B cell (primary cell): Measurements from ENCODE around the gene HEBP2. TPM values are rescaled to one million over a fixed set of nuclear protein-coding genes. Genes with fewer than 3 reads are reported as not detected.
A peak's percentile ranks its signal among the peaks of the same experiment; 100 is the strongest.

ENCODE experiments used
- ATAC-seq: fragments of 200-7000 bp; cut with Tn5 transposase; one replicate; pipeline ENCODE4 v1.10.0; 2021; ENCODE audit warnings: low read depth, mild to moderate bottlenecking, moderate number of reproducible peaks, moderate library complexity
- CTCF ChIA-PET: fragments of 350-600 bp; sonication (Branson Sonifier 250); formaldehyde crosslinking; loops from one replicate; lab custom pipeline; 2021; ENCODE audit warnings: antibody characterized with exemption, inconsistent platforms; lab: Charles Lee
- POLR2A ChIA-PET: fragments of 350-600 bp; sonication (Branson Sonifier 250); formaldehyde crosslinking; loops from one replicate; lab custom pipeline; 2021; ENCODE audit warnings: antibody characterized with exemption; lab: Charles Lee
- DNase-seq: peaks from one replicate; pipeline ENCODE4 v3.0.0; 2013
- H2AFZ ChIP-seq: 2 replicates; pipeline ENCODE4 v1.6.1; 2012; ENCODE audit warnings: mild to moderate bottlenecking, low read depth, low read length; ENCODE audit not compliant: insufficient read depth, poor library complexity, severe bottlenecking
- H3K27ac ChIP-seq, 2 donors: 1 replicate in 1 of 2; 2 replicates in 1 of 2; pipeline ENCODE4 v1.5.1; 2012 to 2013; ENCODE audit warnings: low read length in 2 of 2, mild to moderate bottlenecking in 2 of 2, moderate library complexity in 1 of 2
- H3K27me3 ChIP-seq, 4 experiments: fragments of 200-600 bp in 1 of 4; sonication (generic) in 1 of 4; replicated peaks in 1 of 4; 1 replicate in 2 of 4; 2 replicates in 2 of 4; pipeline versions ENCODE4 v1.6.1 to v1.7.0; 2013 to 2016; ENCODE audit warnings: low read length in 3 of 4, mild to moderate bottlenecking in 2 of 4, mixed read lengths in 1 of 4, moderate library complexity in 1 of 4; ENCODE audit not compliant: insufficient read depth in 4 of 4, control insufficient read depth in 3 of 4; ENCODE audit errors: control extremely low read depth in 1 of 4
- H3K36me3 ChIP-seq, 2 experiments: replicated peaks in 1 of 2; 1 replicate in 1 of 2; 2 replicates in 1 of 2; pipeline versions ENCODE4 v1.6.1 to v1.7.1; 2013; ENCODE audit warnings: low read length in 1 of 2; ENCODE audit not compliant: insufficient read depth in 2 of 2, control insufficient read depth in 1 of 2; ENCODE audit errors: control extremely low read depth in 1 of 2, extremely low read depth in 1 of 2
- H3K4me1 ChIP-seq, 2 donors: fragments of 200-600 bp in 1 of 2; sonication (generic) in 1 of 2; 1 replicate in 1 of 2; 2 replicates in 1 of 2; pipeline versions ENCODE4 v1.5.1 to v1.6.1; 2013 to 2017; ENCODE audit warnings: low read length in 2 of 2; ENCODE audit not compliant: control insufficient read depth in 2 of 2, insufficient read depth in 2 of 2
- H3K4me2 ChIP-seq: replicated peaks from 2 replicates; pipeline ENCODE3; 2012; ENCODE audit warnings: mild to moderate bottlenecking, low read depth, low read length; ENCODE audit not compliant: poor library complexity, severe bottlenecking
- H3K4me3 ChIP-seq, 5 experiments: fragments of 200-600 bp in 1 of 5; sonication (generic) in 1 of 5; 1 replicate in 3 of 5; 2 replicates in 2 of 5; pipeline versions ENCODE4 v1.5.1 to v1.7.0; 2011 to 2016; ENCODE audit warnings: low read length in 4 of 5, mild to moderate bottlenecking in 4 of 5, low read depth in 2 of 5, control low read depth in 1 of 5, moderate library complexity in 1 of 5; ENCODE audit not compliant: insufficient read depth in 1 of 5; ENCODE audit errors: control extremely low read depth in 1 of 5, extremely low read depth in 1 of 5
- H3K79me2 ChIP-seq: fragments of 200-600 bp; sonication (generic); one replicate; pipeline ENCODE4 v1.6.0; 2016; ENCODE audit warnings: low read length; ENCODE audit not compliant: control insufficient read depth, insufficient read depth
- H3K9ac ChIP-seq: fragments of 200-600 bp; sonication (generic); 2 replicates; pipeline ENCODE4 v1.6.1; 2017; ENCODE audit warnings: mild to moderate bottlenecking, low read length, moderate library complexity
- H3K9me3 ChIP-seq, 3 donors: one replicate each; pipeline versions ENCODE4 v1.6.1 to v1.7.1; 2013; ENCODE audit warnings: low read length in 2 of 3; ENCODE audit not compliant: control insufficient read depth in 2 of 3, insufficient read depth in 1 of 3; ENCODE audit errors: control extremely low read depth in 1 of 3
- H4K20me1 ChIP-seq: 2 replicates; pipeline ENCODE4 v1.6.0; 2012; ENCODE audit warnings: mild to moderate bottlenecking, low read length; ENCODE audit not compliant: insufficient read depth, control insufficient read depth, poor library complexity, severe bottlenecking
- H3K27ac Mint-ChIP-seq: one replicate; pipeline ENCODE4 v1.8.0; 2021; ENCODE audit warnings: mixed read lengths
- H3K27me3 Mint-ChIP-seq: one replicate; pipeline ENCODE4 v1.8.0; 2021; ENCODE audit warnings: mixed read lengths
- H3K4me1 Mint-ChIP-seq: one replicate; pipeline ENCODE4 v1.8.0; 2021; ENCODE audit warnings: mixed read lengths
- H3K4me3 Mint-ChIP-seq: one replicate; pipeline ENCODE4 v1.8.0; 2021; ENCODE audit warnings: mixed read lengths
- H3K9me3 Mint-ChIP-seq: one replicate; pipeline ENCODE4 v1.8.0; 2022; ENCODE audit warnings: mixed read lengths; ENCODE audit not compliant: insufficient read depth
- EZH2 ChIP-seq: IDR thresholded peaks from 2 replicates; pipeline ENCODE4 v1.6.1; 2012; ENCODE audit warnings: borderline replicate concordance, low read depth, mild to moderate bottlenecking, moderate library complexity, low read length; ENCODE audit not compliant: insufficient read depth, poor library complexity, severe bottlenecking
- WGBS: methylation state at CpG from one replicate; pipeline ENCODE4 v1.1.5; 2013; ENCODE audit warnings: missing lambda C conversion rate; ENCODE audit not compliant: insufficient coverage; 5-methylcytosine and 5-hydroxymethylcytosine counted together
- intact Hi-C: fragments of 100-400 bp; cut with micrococcal nuclease; formaldehyde crosslinking; loops from one replicate; pipeline ENCODE4 v1.10.0; 2022
- polyA plus RNA-seq: library from polyadenylated mRNA; depleted of rRNA; stranded (reverse); fragments of >200 nt; gene quantifications from 2 replicates; pipeline ENCODE4 v1.2.3, GENCODE V29; 2012
- total RNA-seq, 2 donors: library from RNA; stranded (reverse); fragments of 120-200 nt in 1 of 2; gene quantifications; 1 replicate in 1 of 2; 2 replicates in 1 of 2; pipeline versions ENCODE4 v1.2.3 to v1.2.4, GENCODE V29; 2013 to 2022
- TF ChIP-seq, protein P1 (sequence below): fragments of 200-600 bp; IDR thresholded peaks from one replicate; pipeline ENCODE4 v1.8.0; 2022; ENCODE audit warnings: antibody characterized with exemption, mild to moderate bottlenecking

Gene HEBP2
- total and polyA plus RNA-seq, 2 donors (not counting 1 experiment from before 2014, with no cell fraction given): 12.4 to 35.1 TPM

- peaks cover 0 to 4% of the 10 kb centered on the region in 2 donors for H3K4me1 ChIP-seq
- peaks cover 9% of the 10 kb centered on the region for H3K27me3 Mint-ChIP-seq
- H4K20me1 ChIP-seq: no peaks in the 10 kb centered on the region
- POLR2A ChIA-PET: no interaction called here
- no peaks in the 10 kb centered on the region for H3K36me3 ChIP-seq
- CTCF ChIA-PET: interaction anchor here (0.8 to 10.6 kb wide), 15 partner anchors 10 to 337 kb away, joined by 3 to 127 read pairs (median 5); partner anchors contain the start of gene HEBP2
- peak; percentile 68 for DNase-seq
- H3K27me3 ChIP-seq: peaks cover 0 to 4% (median 0%) of the 10 kb centered on the region in 4 experiments
- no peak overlapping the region for H3K4me3 Mint-ChIP-seq
- H3K9ac ChIP-seq: no peak overlapping the region
- no peaks in the 10 kb centered on the region for H3K79me2 ChIP-seq
- H2AFZ ChIP-seq: no peak overlapping the region
- intact Hi-C loops: loop anchor here (1.0 to 2.0 kb wide), 5 partner anchors 80 to 337 kb away; no protein-coding TSS in a partner anchor
- no peak overlapping the region for H3K4me2 ChIP-seq
- peak; percentile 28 for ATAC-seq
- H3K4me1 Mint-ChIP-seq: peaks cover 6% of the 10 kb centered on the region
- TF ChIP-seq, protein P1, sequence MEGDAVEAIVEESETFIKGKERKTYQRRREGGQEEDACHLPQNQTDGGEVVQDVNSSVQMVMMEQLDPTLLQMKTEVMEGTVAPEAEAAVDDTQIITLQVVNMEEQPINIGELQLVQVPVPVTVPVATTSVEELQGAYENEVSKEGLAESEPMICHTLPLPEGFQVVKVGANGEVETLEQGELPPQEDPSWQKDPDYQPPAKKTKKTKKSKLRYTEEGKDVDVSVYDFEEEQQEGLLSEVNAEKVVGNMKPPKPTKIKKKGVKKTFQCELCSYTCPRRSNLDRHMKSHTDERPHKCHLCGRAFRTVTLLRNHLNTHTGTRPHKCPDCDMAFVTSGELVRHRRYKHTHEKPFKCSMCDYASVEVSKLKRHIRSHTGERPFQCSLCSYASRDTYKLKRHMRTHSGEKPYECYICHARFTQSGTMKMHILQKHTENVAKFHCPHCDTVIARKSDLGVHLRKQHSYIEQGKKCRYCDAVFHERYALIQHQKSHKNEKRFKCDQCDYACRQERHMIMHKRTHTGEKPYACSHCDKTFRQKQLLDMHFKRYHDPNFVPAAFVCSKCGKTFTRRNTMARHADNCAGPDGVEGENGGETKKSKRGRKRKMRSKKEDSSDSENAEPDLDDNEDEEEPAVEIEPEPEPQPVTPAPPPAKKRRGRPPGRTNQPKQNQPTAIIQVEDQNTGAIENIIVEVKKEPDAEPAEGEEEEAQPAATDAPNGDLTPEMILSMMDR: peak; percentile 90
- TF ChIP-seq EZH2: no peak
- no peak overlapping the region for H3K27ac Mint-ChIP-seq
- H3K27ac ChIP-seq: no peak overlapping the region
- H3K9me3 ChIP-seq: no peaks in the 10 kb centered on the region
- WGBS: 100% methylated on average over 1 of the region's 8 CpGs
- H3K4me3 ChIP-seq: no peak overlapping the region
- no peaks in the 10 kb centered on the region for H3K9me3 Mint-ChIP-seq
Observed at GRCh38 chr6:138428944-138429598, 25.0 kb downstream of the HEBP2 start.

DNA sequence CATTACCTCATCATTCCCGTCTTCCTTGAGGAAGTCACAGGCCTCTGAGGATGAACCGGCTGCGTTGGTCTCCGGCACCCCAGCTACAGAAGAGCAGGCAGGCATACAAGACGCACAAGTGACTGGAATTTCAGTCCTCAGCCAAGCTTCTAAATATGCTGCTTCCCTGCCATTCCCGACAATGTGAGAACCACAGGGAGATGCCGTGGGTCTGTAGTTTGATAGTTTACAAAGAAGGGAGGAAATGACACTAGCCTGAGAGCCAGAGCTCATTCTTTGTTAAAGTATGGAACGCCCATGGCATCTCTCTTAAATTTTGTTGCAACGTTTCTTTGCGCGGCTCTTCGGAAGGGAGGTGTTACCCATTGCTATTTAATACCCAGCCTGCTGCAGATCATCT lies 25.7 kb downstream of the HEBP2 start:
- DNase-seq (no peak), ATAC-seq (no peak)
- H3K4me2 ChIP-seq: no peak overlapping the region
- H3K4me3 ChIP-seq: no peak overlapping the region
- H3K4me1 ChIP-seq: peaks cover 0 to 4% of the 10 kb centered on the region in 2 donors
- H3K79me2 ChIP-seq: no peaks in the 10 kb centered on the region
- peaks cover 0 to 4% (median 0%) of the 10 kb centered on the region in 4 experiments for H3K27me3 ChIP-seq
- intact Hi-C loops: loop anchor here (1.0 to 2.0 kb wide), 5 partner anchors 80 to 337 kb away; no protein-coding TSS in a partner anchor
- no peaks in the 10 kb centered on the region for H3K36me3 ChIP-seq
- no peaks in the 10 kb centered on the region for H4K20me1 ChIP-seq
- ChIA-PET POLR2A (no interaction called here), CTCF (interaction anchor here (0.8 to 10.6 kb wide), 17 partner anchors 10 to 336 kb away, joined by 3 to 127 read pairs (median 5); partner anchors contain the start of gene HEBP2)
- 96% methylated on average over 8 of the region's 12 CpGs for WGBS
- no peaks in the 10 kb centered on the region for H3K9me3 ChIP-seq
- no peaks in the 10 kb centered on the region for H3K9me3 Mint-ChIP-seq
- peaks cover 7% of the 10 kb centered on the region for H3K4me1 Mint-ChIP-seq
- no peak for TF ChIP-seq EZH2
- TF ChIP-seq, protein P1: no peak
- H3K4me3 Mint-ChIP-seq: no peak overlapping the region
- no peak overlapping the region for H2AFZ ChIP-seq
- H3K27ac Mint-ChIP-seq: no peak overlapping the region
- H3K27me3 Mint-ChIP-seq: peaks cover 9% of the 10 kb centered on the region
- no peak overlapping the region for H3K9ac ChIP-seq
- H3K27ac ChIP-seq: no peak overlapping the region
